HG03045 (cell line): ENCODE results near the gene CYP4B1.
"Not testable (repeated sequence)": the region's sequence is repeated elsewhere in the genome, so short reads cannot be mapped to it uniquely, and the experiment has no call there.

Experiments used
- ATAC-seq: cut with Tn5 transposase; IDR thresholded peaks from one replicate; pipeline ENCODE4 v1.9.1; 2021; ENCODE audit warnings: mild to moderate bottlenecking, moderate library complexity; ENCODE audit not compliant: unreplicated experiment

The CYP4B1 gene

DNA sequence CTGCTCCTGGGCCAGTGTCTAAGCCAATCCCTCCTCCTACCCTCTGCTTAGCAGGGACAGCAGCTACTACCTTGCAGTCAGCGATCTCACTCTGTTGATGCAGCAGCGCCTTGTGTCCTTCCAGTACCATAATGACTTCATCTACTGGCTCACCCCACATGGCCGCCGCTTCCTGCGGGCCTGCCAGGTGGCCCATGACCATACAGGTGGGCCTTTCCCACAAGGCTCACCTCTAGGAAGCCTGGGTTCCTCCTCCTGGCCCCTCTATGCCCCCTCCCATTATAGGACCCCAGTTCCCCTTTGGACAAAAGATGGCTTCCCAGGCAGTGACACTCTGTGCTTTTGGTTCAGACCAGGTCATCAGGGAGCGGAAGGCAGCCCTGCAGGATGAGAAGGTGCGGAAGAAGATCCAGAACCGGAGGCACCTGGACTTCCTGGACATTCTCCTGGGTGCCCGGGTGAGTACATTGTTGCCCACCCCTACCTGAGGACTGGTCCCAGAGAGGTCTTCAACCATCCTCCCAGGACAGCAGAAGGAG, 15.1 kb downstream of the CYP4B1 start:
- ATAC-seq = no peak

DNA sequence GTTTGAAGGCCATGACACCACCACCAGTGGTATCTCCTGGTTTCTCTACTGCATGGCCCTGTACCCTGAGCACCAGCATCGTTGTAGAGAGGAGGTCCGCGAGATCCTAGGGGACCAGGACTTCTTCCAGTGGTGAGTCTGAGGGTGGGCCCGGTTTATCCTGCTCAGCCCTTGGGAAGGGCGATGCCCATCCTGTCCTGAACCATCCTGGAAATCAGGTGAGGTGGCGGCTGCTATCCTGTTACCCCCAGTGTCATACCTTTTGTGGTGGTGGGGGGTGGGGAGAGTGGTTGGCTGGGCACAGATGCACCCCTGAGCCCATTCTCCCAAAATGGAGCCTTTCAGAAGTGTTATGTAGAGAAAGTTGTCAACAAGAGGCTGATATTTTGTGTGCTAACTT, 16.3 kb downstream of the CYP4B1 start:
- no peak for ATAC-seq

DNA sequence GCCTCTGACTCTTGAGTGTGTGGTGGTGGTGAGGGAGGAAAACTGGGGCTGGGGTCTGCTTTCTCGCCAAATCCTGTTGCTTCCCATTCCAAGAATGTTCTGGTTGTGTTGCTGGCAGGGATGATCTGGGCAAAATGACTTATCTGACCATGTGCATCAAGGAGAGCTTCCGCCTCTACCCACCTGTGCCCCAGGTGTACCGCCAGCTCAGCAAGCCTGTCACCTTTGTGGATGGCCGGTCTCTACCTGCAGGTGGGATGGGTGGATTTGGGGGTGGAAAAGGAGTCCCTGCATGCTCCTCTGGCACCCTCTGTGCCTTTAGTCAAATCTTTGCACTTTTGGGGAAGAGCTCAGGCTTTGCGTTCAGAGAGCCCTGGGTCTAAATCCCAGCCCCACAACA, 18.1 kb downstream of the CYP4B1 start:
- ATAC-seq = no peak

DNA sequence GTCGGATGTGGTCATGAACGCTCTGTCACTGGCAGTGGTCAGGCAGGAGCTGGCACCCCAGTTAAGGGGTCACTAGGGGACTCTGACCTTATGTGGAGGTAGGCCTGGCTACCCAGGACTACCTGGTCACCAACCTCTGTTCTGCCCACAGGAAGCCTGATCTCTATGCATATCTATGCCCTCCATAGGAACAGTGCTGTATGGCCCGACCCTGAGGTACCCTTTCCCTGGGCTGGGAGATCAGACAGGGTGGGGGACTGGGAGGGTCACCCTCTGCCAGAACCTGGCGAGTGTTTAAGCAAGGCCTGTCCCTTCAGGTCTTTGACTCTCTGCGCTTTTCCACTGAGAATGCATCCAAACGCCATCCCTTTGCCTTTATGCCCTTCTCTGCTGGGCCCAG, 19.0 kb downstream of the CYP4B1 start:
- no peak for ATAC-seq

DNA sequence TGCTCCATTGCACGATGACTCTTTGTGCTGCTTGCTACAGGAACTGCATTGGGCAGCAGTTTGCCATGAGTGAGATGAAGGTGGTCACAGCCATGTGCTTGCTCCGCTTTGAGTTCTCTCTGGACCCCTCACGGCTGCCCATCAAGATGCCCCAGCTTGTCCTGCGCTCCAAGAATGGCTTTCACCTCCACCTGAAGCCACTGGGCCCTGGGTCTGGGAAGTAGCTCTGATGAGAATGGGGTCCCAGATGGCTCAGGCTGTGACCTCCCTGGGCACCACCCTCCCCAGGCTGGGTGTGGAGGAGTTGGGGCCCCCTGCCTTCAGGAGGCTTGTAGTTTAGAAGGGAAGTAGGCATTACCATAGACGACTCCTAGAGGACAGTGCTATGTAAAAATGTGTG, 19.7 kb downstream of the CYP4B1 start:
- no peak for ATAC-seq

DNA sequence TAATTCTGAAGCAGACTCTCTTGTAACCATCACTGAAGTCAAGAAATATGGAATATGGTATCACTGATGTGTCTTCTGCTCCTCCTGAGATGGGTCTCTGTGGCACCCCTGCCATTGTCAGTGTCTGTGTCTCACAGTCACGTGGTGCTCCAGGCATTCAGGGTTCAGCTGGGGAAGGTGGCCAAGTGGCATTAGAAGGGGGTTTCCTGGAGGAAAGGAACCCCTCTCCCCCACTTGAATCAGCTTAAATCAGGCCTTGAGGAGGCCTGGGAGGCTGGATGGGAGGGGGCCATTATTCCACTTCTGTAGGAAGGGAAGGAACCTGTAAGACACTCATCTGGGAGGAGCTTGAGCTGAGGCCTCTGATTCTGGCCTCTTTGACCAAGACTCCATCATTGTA, 20.5 kb downstream of the CYP4B1 start:
- ATAC-seq = no peak

DNA sequence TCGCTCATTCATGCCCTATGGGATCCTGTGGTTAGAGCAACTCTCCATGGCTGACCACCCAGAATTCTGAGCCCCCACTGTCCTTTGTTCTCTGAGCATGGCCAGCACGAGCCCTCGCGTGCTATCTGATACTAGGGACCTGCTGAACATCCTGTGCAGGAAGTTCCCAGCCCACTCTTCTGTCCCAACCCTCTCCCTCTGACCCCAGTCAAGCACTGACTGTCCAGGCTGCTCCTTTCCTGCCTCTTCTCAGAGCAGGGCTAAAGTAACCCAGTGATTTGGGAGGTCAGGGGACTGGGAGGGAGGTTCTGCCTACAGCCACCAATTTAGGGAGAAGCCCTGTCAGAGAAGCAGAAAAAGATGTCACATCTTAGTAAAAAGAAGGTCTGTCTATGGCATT, 21.2 kb downstream of the CYP4B1 start:
- ATAC-seq = no peak

DNA sequence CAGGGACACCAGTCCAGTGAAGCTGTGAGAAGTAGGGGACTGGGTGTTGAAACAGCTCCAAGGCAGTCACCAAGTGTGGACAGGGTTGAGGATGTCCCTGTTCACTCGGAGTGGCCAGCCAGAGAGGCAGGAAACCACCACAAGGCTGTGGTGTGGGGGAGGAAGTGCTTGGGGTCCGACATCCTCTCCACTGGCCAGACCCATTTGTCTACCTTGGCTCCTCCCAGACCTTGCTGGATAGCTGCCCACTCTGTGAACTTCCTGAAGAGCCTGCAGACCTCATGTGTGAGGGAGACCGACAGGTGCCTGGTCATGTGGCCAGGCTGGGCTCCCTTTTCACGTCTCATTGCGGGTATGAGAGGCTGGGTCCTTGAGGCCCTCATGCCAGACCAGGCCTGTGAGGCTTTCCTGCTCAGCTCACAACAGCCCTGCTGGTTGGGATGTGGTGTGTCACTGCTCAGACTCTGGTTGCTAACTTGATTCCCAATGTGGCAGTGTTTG, 21.8 kb downstream of the CYP4B1 start:
- ATAC-seq = no peak

DNA sequence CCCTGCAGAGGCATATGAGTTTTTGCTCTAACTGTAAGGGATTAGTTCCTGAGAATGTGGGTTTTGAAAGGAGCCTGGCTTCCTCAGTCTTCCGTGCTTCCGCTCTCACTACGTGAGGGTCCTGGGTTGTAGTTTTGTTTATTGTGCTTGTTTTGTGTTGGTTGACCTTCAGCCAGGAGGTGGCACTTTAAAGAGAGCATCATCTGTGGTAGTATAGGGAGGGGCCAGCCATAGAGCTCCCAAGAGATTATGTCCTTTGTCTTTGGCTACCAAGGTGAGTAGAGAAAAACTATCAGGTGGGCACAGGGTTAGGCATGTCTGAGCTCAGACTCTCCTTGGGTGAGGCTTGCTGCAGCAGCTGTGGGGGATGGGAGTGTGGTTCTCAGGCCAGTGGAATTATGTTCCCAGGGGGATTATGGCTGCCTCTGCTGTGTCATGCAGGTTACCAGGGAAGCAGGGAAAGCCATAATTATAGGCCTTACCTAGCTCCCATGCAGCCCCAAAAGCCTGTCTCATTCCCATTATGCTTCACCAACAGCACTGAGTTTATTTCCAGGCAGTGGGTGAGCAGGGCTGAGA, 23.5 kb downstream of the CYP4B1 start:
- no peak for ATAC-seq

DNA sequence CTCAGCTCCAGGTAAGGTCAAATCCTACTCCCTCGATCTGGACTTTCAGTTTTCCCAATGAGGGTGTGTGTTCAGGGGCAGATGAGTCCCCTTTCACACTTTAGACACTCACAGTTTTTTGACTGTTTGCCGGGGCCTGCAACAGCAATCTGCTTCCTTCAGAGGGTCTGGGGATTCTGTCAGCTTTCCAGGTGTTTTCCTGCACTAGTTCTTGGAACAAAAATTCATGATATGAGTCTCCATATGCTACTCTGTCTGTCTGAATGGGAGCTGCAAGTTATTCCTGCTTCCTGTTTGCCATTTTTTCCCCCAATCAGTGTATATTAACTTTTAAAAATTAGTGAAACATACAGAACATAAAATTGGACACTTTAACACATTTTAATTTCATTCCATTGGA, 24.3 kb downstream of the CYP4B1 start:
- ATAC-seq = no peak

DNA sequence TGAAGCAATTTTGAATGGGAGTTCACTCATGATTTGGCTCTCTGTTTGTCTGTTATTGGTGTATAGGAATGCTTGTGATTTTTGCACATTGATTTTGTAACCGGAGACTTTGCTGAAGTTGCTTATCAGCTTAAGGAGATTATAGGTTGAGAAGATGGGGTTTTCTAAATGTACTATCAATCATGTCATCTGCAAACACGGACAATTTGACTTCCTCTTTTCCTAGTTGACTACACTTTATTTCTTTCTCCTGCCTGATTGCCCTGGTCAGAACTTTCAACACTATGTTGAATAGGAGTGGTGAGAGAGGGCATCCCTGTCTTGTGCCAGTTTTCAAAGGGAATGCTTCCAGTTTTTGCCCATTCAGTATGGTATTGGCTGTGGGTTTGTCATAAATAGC, 28.0 kb downstream of the CYP4B1 start:
- ATAC-seq = not testable (repeated sequence)

DNA sequence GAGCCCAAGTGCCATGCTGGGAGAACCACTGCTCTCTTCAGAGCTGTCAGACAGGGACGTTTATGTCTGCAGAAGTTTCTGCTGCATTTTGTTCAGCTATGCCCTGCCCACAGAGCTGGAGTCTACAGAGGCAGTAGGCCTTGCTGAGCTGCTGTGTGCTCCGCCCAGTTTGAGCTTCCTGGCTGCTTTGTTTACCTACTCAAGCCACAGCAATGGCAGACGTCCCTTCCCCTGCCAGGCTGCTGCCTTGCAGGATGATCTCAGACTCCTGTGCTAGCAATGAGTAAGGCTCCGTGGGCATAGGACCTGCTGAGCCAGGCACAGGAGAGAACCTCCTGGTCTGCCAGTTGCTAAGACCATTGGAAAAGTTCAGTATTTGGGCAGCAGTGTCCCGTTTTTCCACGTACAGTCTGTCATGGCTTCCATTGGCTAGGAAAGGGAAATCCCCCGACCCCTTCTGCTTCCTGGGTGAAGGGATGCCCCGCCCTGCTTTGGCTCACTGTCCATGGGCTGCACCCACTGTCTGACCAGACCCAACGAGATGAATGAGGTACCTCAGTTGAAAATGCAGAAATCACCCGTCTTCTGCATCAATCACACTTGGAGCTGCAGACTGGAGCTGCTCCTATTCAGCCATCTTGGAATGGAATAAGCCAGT, 31.9 kb downstream of the CYP4B1 start:
- no peak for ATAC-seq

DNA sequence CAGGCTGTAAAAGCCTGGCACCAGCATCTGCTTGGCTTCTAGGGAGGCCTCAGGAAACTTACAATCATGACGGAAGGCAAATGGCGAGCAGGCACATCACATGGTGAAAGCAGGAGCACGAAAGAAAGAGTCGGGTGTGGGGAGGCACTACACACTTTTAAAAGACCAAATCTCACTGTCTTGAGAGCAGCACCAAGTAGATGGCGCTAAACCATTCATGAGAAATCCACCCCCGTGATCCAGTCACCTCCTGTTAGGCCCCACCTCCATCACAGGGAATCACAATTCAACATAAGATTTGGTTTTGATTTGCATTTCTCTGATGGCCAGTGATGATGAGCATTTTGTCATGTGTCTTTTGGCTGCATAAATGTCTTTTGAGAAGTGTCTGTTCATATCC, 36.6 kb downstream of the CYP4B1 start:
- not testable (repeated sequence) for ATAC-seq

DNA sequence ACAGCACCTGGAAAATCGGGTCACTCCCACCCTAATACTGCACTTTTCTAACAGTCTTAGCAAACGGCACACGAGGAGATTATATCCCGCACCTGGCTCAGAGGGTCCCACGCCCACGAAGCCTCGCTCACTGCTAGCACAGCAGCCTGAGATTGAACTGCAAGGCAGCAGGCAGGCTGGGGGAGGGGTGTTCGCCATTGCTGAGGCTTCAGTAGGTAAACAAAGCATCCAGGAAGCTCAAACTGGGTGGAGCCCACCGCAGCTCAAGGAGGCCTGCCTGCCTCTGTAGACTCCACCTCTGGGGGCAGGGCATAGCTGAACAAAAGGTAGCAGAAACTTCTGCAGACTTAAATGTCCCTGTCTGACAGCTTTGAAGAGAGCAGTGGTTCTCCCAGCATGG, 47.5 kb downstream of the CYP4B1 start:
- not testable (repeated sequence) for ATAC-seq

DNA sequence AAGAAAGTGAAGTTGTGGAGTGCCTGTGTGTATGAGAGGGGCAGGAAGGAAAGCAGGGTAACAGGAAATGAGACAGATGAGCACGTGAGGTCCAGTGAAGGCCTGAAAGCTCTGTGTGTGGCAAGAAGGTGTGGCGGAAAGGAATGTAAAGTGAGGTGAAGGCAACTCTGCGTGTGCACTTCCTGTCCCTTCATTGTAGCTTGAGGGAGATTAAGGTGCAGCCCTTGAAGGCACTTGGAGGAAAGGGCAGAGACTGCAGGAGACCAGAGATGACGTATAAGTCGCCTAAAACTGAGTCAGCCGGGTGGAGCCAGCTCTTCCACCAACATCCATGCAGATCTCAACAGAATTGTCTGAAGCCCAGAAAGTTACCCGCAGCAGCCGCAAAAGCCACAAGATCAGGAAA, 58.8 kb downstream of the CYP4B1 start:
- not testable (repeated sequence) for ATAC-seq

DNA sequence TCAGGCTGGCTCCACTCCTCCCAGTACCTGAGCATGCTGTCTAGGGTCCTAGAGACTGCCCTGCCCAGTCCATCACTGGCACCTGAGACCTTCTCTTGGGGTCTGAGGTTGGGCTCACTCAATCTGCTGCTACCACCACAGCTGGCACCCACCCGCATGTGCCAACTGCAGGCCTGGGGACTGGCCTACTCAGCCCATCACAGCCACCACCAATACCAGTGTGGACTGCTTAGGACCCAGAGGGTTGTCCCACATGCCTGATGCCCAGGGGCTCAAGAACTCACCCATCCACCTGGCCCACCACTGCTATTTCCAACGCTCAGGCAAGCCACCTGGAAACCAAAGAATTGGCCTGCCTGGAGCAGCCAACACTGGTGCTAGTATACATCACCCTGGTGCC, 63.5 kb downstream of the CYP4B1 start:
- no peak for ATAC-seq
